Measurements from ENCODE around the gene PIK3CG.
"Not testable (repeated sequence)": the region's sequence is repeated elsewhere in the genome, so short reads cannot be mapped to it uniquely, and the experiment has no call there.

PIK3CG gene

DNA sequence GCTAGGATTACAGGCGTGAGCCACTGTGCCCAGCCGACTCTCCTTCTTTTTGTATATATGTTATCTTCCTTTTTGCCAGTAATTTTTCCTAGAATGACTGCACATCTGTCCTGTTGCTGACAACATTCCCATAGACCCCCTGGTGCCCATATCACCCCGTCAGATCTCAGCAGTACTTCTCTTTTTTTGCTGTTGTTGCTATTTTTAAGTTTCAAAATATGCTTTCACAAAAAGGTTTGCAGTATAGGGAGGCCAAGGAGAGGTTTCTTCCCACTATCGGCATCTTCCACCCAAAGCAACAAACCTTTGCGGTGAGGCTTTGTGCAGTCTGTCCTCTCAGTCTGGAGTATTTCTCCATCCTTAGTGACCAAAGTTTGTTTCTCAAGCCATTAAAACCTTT lies 23.1 kb downstream of the PIK3CG start:
- no peak for DNase-seq

DNA sequence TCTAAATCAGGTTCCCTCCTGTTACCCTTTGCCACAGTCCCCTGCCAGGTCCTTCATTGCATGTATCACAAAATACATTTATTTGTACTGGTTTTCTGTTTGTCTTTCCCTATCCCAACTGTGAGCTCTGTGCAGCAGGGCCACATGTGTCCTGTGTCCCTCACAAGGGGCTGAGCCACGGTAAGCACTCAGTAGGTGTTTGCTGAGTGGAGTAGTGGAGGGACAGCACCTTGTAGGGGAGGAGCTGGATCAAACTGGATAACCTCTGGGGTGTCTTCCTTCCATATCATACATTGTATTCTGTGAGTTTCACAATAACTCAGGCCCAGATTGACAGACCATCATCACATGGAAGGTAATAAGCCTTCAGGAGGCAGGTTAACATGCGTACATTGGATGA lies 25.9 kb downstream of the PIK3CG start:
- DNase-seq: no peak

GRCh38 chr7:106891548-106892410 lies 26.7 kb downstream of the PIK3CG start:
- DNase-seq: no peak

DNA sequence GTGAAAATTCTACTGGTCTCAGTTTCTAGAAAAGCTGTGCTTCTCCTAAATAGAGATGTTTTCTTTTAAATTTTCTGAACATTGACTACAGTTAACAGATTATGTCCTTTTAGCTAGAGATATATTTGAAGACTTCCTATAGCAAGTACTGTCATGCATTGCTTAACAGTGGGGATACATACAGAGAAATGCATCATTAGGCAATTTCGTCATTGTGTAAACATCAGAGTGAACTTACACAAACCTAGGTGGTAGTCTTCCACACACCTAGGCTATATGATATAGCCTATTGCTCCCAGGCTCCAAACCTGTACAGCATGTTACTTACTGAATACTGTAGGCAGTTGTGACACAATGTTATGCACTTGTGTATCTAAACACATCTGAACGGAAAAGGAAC lies 28.5 kb downstream of the PIK3CG start:
- no peak for DNase-seq

GRCh38 chr7:106895246-106895864 lies 30.3 kb downstream of the PIK3CG start:
- DNase-seq: no peak

GRCh38 chr7:106896231-106896630 lies 31.1 kb downstream of the PIK3CG start:
- no peak for DNase-seq

- not testable (repeated sequence) for DNase-seq
Measured at GRCh38 chr7:106897553-106897952, 32.5 kb downstream of the PIK3CG start.

- DNase-seq: not testable (repeated sequence)
Measured at GRCh38 chr7:106898967-106899366, 33.9 kb downstream of the PIK3CG start.

GRCh38 chr7:106901828-106902441 lies 36.9 kb downstream of the PIK3CG start:
- DNase-seq: no peak

DNA sequence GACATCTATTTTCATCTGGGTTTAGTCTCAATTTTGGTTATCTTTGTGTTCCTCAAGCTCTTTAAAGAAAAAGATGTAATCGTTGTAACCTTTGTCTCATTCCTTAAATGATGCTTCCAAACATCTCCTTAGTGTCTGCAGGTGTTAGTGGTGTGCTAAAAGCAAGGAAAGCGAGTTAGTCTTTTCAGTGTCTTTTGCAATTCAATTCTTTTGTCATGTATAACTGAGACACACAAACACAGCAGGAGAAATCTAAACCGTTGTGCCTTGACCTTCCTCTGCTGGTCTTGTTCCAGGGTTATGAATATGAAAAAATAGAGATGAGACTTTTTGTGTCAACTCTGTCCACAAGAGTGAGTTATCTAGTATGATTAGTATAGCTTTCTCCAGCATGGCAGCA lies 40.7 kb downstream of the PIK3CG start:
- DNase-seq: no peak

DNA sequence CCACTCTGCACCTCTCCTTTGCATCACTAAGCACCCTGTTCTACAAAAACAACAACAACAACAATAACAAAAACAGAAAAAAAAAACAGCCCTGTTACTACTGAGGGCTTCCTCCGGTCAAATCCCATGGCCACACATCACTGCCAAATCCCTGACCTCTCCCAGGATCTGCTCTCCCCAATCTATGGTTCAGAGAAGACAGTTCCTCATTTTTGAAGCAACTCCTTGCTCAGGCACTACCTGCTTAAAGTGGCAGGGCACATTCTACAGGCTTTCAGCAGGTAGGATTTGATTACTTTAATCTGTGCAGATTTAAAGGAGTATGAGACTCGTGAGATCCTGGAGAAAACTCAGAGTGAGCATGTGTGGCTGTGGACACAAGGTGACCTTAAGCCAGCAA lies 46.9 kb downstream of the PIK3CG start:
- no peak for DNase-seq

GRCh38 chr7:106914018-106914607 lies 49.0 kb downstream of the PIK3CG start:
- no peak for DNase-seq

- DNase-seq: no peak
Measured at GRCh38 chr7:106915407-106915806, 50.3 kb downstream of the PIK3CG start.

DNA sequence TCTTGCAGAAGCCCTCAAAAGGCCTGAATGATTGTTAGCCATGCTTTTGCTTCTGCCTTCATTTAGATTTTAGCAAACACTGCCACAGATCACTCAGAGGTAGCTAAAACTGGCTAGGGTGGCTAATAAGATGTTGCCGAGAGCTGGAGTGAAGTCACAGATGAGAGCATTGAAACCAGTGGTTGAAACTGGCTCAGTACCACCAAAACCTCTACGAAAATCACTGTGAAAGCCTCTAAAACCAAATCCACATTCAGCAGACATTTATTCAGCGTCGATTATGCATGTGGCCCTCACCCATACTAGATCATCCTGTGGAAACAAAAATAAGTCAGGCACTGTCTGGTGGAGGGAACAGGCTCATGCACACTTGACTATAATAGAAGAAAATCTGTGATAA lies 50.8 kb downstream of the PIK3CG start:
- DNase-seq: no peak

DNA sequence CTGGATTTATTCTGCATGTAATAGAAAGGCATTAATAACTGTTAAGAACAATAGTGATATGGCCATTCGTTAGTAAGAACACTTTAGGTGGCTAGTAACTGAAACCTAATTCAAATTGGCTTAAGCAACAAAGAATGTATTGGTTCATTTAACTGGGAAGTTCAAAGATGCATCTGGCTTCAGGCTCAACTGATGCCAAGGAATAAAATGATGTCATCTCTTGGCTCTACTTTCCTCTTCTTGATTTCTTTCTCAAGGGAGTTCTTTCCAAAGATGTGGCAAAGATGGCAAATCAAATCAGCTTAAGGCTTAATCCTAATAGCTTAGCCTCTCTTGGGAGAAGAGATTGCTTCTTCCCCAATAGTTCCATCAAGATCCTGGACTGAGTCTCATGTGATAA lies 51.6 kb downstream of the PIK3CG start:
- DNase-seq: no peak

GRCh38 chr7:106918991-106919390 lies 53.9 kb downstream of the PIK3CG start:
- DNase-seq: no peak

- DNase-seq: not testable (repeated sequence)
Measured at GRCh38 chr7:106924468-106924867, 59.4 kb downstream of the PIK3CG start.

- no peak for DNase-seq
Measured at GRCh38 chr7:106926892-106927291, 61.8 kb downstream of the PIK3CG start.

GRCh38 chr7:106927536-106927935 lies 62.5 kb downstream of the PIK3CG start:
- no peak for DNase-seq

GRCh38 chr7:106929616-106930015 lies 64.5 kb downstream of the PIK3CG start:
- not testable (repeated sequence) for DNase-seq

DNA sequence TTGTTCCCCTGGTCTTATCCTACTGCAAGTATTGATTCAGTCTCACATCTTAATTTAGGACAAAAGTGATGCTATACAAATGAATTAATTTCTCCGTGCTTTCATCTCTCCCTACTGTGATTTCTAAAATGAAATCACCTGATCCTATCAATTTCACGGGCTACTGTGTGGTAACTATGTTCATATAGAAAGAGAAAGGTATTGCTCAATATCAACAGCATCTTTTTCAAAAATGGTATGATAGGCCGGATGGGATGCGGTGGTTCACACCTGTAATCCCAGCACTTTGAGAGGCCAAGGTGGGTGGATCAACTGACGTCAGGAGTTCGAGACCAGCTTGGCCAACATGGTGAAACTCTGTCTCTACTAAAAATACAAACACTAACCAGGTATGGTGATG lies 71.2 kb downstream of the PIK3CG start:
- no peak for DNase-seq

GRCh38 chr7:106938122-106938521 lies 73.0 kb downstream of the PIK3CG start:
- DNase-seq: not testable (repeated sequence)

DNA sequence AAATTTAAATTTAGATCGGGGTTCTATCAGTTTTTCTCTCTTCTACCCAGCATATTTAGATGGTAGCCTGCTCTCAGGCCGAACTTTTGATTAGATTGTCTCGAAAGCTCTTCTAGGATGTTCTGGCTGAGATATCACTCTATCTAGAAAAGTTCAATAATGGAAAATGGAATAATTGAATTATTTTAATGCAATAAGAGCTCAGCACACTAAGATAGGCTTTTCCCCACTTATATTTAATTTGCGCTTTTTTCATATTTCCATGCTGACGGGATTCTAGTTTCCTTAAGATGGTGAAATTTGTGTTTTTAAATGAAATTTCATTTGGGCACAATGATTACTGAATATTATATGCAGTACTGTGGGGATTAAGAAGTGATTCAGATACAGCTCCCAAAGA lies 73.7 kb downstream of the PIK3CG start:
- DNase-seq: no peak

Data from fibroblast of skin of right biceps (primary cell).